K562 (cell line): ENCODE measurements around the gene QSOX2. TPM values are rescaled to one million over a fixed set of nuclear protein-coding genes. Genes with fewer than 3 reads are reported as not detected.
A peak's percentile ranks its signal among the peaks of the same experiment; 100 is the strongest.

Experiments
- CEBPG ChIP-seq, 3 experiments: fragments of 200-800 bp in 1 of 3; sonication (Bioruptor generic) in 1 of 3; sonication (generic) in 1 of 3; formaldehyde crosslinking in 1 of 3; IDR thresholded peaks in 2 of 3; conservative IDR thresholded peaks in 1 of 3; 2 replicates each; pipeline versions ENCODE4 v1.6.1 to v1.8.0; 2016 to 2022; ENCODE audit warnings: missing compliant biosample characterization in 2 of 3, missing genetic modification characterization in 2 of 3, mild to moderate bottlenecking in 1 of 3, missing genetic modification reagents in 1 of 3
- CTCF ChIP-seq, 3 experiments: IDR thresholded peaks in 2 of 3; conservative IDR thresholded peaks in 1 of 3; 2 replicates each; pipeline ENCODE4 v1.5.1; 2011 to 2012; ENCODE audit warnings: low read length in 3 of 3, mild to moderate bottlenecking in 3 of 3, control low read depth in 2 of 3, improper control_type of control experiment in 1 of 3, inconsistent platforms in 1 of 3, low read depth in 1 of 3, mixed read lengths in 1 of 3, moderate library complexity in 1 of 3; ENCODE audit not compliant: insufficient read depth in 2 of 3
- FOXK2 ChIP-seq, 2 experiments: fragments of 450-650 bp; IDR thresholded peaks in 1 of 2; conservative IDR thresholded peaks in 1 of 2; 2 replicates each; pipeline ENCODE4 v1.6.1; 2016; ENCODE audit warnings: low read depth in 2 of 2, mild to moderate bottlenecking in 1 of 2
- GABPA ChIP-seq: fragments of 200-800 bp; sonication (Bioruptor generic); conservative IDR thresholded peaks from 2 replicates; pipeline ENCODE4 v1.6.1; 2016; ENCODE audit warnings: low read depth, missing genetic modification characterization, missing compliant biosample characterization
- HMBOX1 ChIP-seq: sonication (generic); IDR thresholded peaks from 2 replicates; pipeline ENCODE4 v1.6.1; 2016
- JUN ChIP-seq, 2 experiments: sonication (generic) in 1 of 2; formaldehyde crosslinking in 1 of 2; IDR thresholded peaks; 2 replicates each; pipeline versions ENCODE4 v1.6.1 to v1.8.0; 2012 to 2022; ENCODE audit warnings: borderline replicate concordance in 2 of 2, mild to moderate bottlenecking in 2 of 2, improper control_type of control experiment in 1 of 2, low read depth in 1 of 2, low read length in 1 of 2, missing genetic modification reagents in 1 of 2
- KLF1 ChIP-seq: fragments of 450-650 bp; IDR thresholded peaks from 2 replicates; pipeline ENCODE4 v1.6.1; 2016; ENCODE audit warnings: missing genetic modification characterization, missing compliant biosample characterization
- LEF1 ChIP-seq: fragments of 450-650 bp; IDR thresholded peaks from 2 replicates; pipeline ENCODE4 v1.6.1; 2016; ENCODE audit warnings: mild to moderate bottlenecking
- MLX ChIP-seq, 2 experiments: fragments of 450-650 bp in 1 of 2; sonication (generic) in 1 of 2; formaldehyde crosslinking; conservative IDR thresholded peaks; 2 replicates each; pipeline versions ENCODE4 v1.4.0 to v1.8.1; 2020 to 2022; ENCODE audit warnings: mild to moderate bottlenecking in 1 of 2, missing genetic modification reagents in 1 of 2
- MYNN ChIP-seq, 2 experiments: sonication (generic); formaldehyde crosslinking in 1 of 2; IDR thresholded peaks; 2 replicates each; pipeline versions ENCODE4 v1.5.0 to v1.6.1; 2016 to 2020; ENCODE audit warnings: antibody characterized with exemption in 1 of 2, missing genetic modification reagents in 1 of 2
- NBN ChIP-seq: fragments of 450-650 bp; IDR thresholded peaks from 2 replicates; pipeline ENCODE4 v1.6.1; 2016; ENCODE audit warnings: low read depth, mild to moderate bottlenecking
- SMARCA5 ChIP-seq: fragments of 450-650 bp; IDR thresholded peaks from 2 replicates; pipeline ENCODE4 v1.6.1; 2016
- SMARCE1 ChIP-seq: fragments of 450-650 bp; IDR thresholded peaks from 2 replicates; pipeline ENCODE4 v1.7.1; 2016; ENCODE audit warnings: mild to moderate bottlenecking
- UBTF ChIP-seq, 2 experiments: IDR thresholded peaks; 2 replicates each; pipeline ENCODE4 v1.6.1; 2012; ENCODE audit warnings: improper control_type of control experiment in 2 of 2, low read depth in 2 of 2, low read length in 2 of 2, borderline replicate concordance in 1 of 2
- ZFP36 ChIP-seq: fragments of 150-350 bp; IDR thresholded peaks from 2 replicates; pipeline ENCODE4 v1.6.1; 2018; ENCODE audit warnings: low read length, low read depth; ENCODE audit not compliant: partially characterized antibody
- ZNF583 ChIP-seq: fragments of 250-450 bp; sonication (Bioruptor Pico); IDR thresholded peaks from 2 replicates; pipeline ENCODE4 v1.4.0; 2020
- ZNF740 ChIP-seq, 3 experiments: fragments of 200-800 bp in 1 of 3; sonication (Bioruptor generic) in 1 of 3; sonication (generic) in 1 of 3; formaldehyde crosslinking in 1 of 3; IDR thresholded peaks; 2 replicates each; pipeline versions ENCODE4 v1.6.1 to v1.8.0; 2016 to 2022; ENCODE audit warnings: mild to moderate bottlenecking in 2 of 3, missing compliant biosample characterization in 2 of 3, missing genetic modification characterization in 2 of 3, missing genetic modification reagents in 1 of 3
- polyA plus RNA-seq, 8 experiments: library from polyadenylated mRNA; depleted of rRNA in 4 of 8; stranded (reverse) in 5 of 8; unstranded in 3 of 8; fragments of >200 nt; fragmentation: Nextera tagmentation in 2 of 8; fragmentation: Illumina TruSeq in 1 of 8; extraction: Ambion mirVana in 2 of 8; extraction: Trizol in 1 of 8; gene quantifications; 2 replicates each; pipeline versions ENCODE4 v1.2.1 to v1.2.3, GENCODE V29; 2011 to 2014; ENCODE audit warnings: inconsistent platforms in 1 of 8, missing spikeins in 1 of 8
- total RNA-seq, 7 experiments: library from RNA; depleted of rRNA in 6 of 7; stranded (reverse); fragments of >200 nt in 6 of 7; fragmentation: Illumina TruSeq in 2 of 7; extraction: Trizol in 2 of 7; gene quantifications; 2 replicates each; pipeline versions ENCODE4 v1.2.1 to v1.2.3, GENCODE V29; 2011 to 2021; ENCODE audit warnings: low replicate concordance in 1 of 7

QSOX2 gene
- total and polyA plus RNA-seq, 9 of the 15 experiments (the other 6 are each of a cell fraction or from before 2014, with no cell fraction given), result 0.51 to 23.7 (median 12.7) TPM

- TF ChIP-seq CEBPG (CRISPR knock-in tag; IDR thresholded peaks at IDR 0.05) (peak; percentile 33; the same call in 1 of the 2 replicates), CEBPG (tag; conservative IDR thresholded peaks at IDR 0.05 in 1 of 2, IDR thresholded peaks at IDR 0.05 in 1 of 2) (no peak), FOXK2 (conservative IDR thresholded peaks at IDR 0.05 in 1 of 2, IDR thresholded peaks at IDR 0.05 in 1 of 2; ENCODE audit: low read depth in 2 of 2) (peak in 1 of 2 experiments; percentile 38; a peak in 1 of 4 replicates), SMARCE1 (peak; percentile 59; the same call in 1 of the 2 replicates), CTCF (IDR thresholded peaks at IDR 0.05 in 2 of 3, conservative IDR thresholded peaks at IDR 0.05 in 1 of 3; ENCODE audit: insufficient read depth in 2 of 3, low read depth in 1 of 3, low read length in 3 of 3) (peak in 1 of 3 experiments; percentile 28; a peak in 2 of 6 replicates), ZNF583 (no peak), LEF1 (peak; percentile 46; the same call in 1 of the 2 replicates), MLX (CRISPR knock-in tag; conservative IDR thresholded peaks at IDR 0.05) (no peak), ZNF740 (CRISPR knock-in tag; IDR thresholded peaks at IDR 0.05) (no peak), ZNF740 (tag; IDR thresholded peaks at IDR 0.05) (no peak), NBN (0 out of 2 replicates have a peak, but pooled peaks have one; percentile 30), MYNN (IDR thresholded peaks at IDR 0.05) (peak; percentile 69; the same call in 1 of the 2 replicates), MYNN (CRISPR knock-in tag; IDR thresholded peaks at IDR 0.05) (no peak), ZFP36 (peak; percentile 33), SMARCA5 (peak; percentile 59; the same call in 1 of the 2 replicates), UBTF (IDR thresholded peaks at IDR 0.05; ENCODE audit: borderline replicate concordance in 1 of 2, low read depth in 2 of 2, low read length in 2 of 2) (peak; percentile 87 to 97; a peak in 3 of 4 replicates), JUN (IDR thresholded peaks at IDR 0.05; ENCODE audit: borderline replicate concordance, low read depth, low read length) (peak; percentile 92), JUN (CRISPR knock-in tag; IDR thresholded peaks at IDR 0.05; ENCODE audit: borderline replicate concordance) (no peak), GABPA (tag) (peak; percentile 63; the same call in 1 of the 2 replicates), KLF1 (tag) (no peak), HMBOX1 (peak; percentile 70)
These were observed 25.4 kb downstream of the QSOX2 start (continued) for GRCh38 chr9:136220017-136220729.
